Smooth muscle cell (in vitro differentiated cells): Measurements from ENCODE around the gene HAUS6. TPM values are rescaled to one million over a fixed set of nuclear protein-coding genes. Genes with fewer than 3 reads are reported as not detected.

ENCODE experiments used
- DNase-seq: peaks from one replicate; lab custom pipeline; 2025; ENCODE audit not compliant: unreplicated experiment; lab: John Stamatoyannopoulos, UW
- H2AFZ ChIP-seq: fragments of 200-600 bp; sonication (generic); 2 replicates; pipeline ENCODE4 v1.6.0; 2016; ENCODE audit warnings: antibody characterized with exemption, low read depth, mild to moderate bottlenecking
- H3F3A ChIP-seq: fragments of 200-600 bp; sonication (generic); 2 replicates; pipeline ENCODE4 v1.6.0; 2017; ENCODE audit warnings: antibody characterized with exemption, low read depth
- H3K27ac ChIP-seq: fragments of 200-600 bp; sonication (generic); 2 replicates; pipeline ENCODE4 v1.5.1; 2016; ENCODE audit warnings: low read depth, mild to moderate bottlenecking
- H3K27me3 ChIP-seq: fragments of 200-600 bp; sonication (generic); 2 replicates; pipeline ENCODE4 v1.6.1; 2016; ENCODE audit warnings: low read depth, mild to moderate bottlenecking
- H3K36me3 ChIP-seq: fragments of 200-600 bp; sonication (generic); 2 replicates; pipeline ENCODE4 v1.5.1; 2016; ENCODE audit warnings: low read depth
- H3K4me1 ChIP-seq: fragments of 200-600 bp; sonication (generic); 2 replicates; pipeline ENCODE4 v1.5.1; 2016; ENCODE audit warnings: low read depth
- H3K4me2 ChIP-seq: fragments of 200-600 bp; sonication (generic); 2 replicates; pipeline ENCODE4 v1.6.0; 2016; ENCODE audit warnings: mild to moderate bottlenecking
- H3K4me3 ChIP-seq: fragments of 200-600 bp; sonication (generic); 2 replicates; pipeline ENCODE4 v1.5.1; 2016; ENCODE audit warnings: mild to moderate bottlenecking
- H3K79me2 ChIP-seq: fragments of 200-600 bp; sonication (generic); 2 replicates; pipeline ENCODE4 v1.6.0; 2016; ENCODE audit warnings: low read depth, mild to moderate bottlenecking
- H3K9ac ChIP-seq: fragments of 200-600 bp; sonication (generic); 2 replicates; pipeline ENCODE4 v1.6.0; 2016; ENCODE audit warnings: low read depth
- H3K9me3 ChIP-seq: fragments of 200-600 bp; sonication (generic); replicated peaks from 2 replicates; pipeline ENCODE4 v1.5.1; 2016; ENCODE audit warnings: low read depth
- H4K20me1 ChIP-seq: fragments of 200-600 bp; sonication (generic); 2 replicates; pipeline ENCODE4 v1.6.0; 2016; ENCODE audit warnings: low read depth
- CTCF ChIP-seq: fragments of 200-600 bp; sonication (generic); IDR thresholded peaks from 2 replicates; pipeline ENCODE4 v1.5.1; 2017; ENCODE audit warnings: borderline replicate concordance, mild to moderate bottlenecking, antibody characterized with exemption; ENCODE audit not compliant: insufficient read depth, poor library complexity, severe bottlenecking
- WGBS: methylation state at CpG from one replicate; pipeline ENCODE4 v1.1.7; 2016; ENCODE audit warnings: low lambda C conversion rate; 5-methylcytosine and 5-hydroxymethylcytosine counted together
- polyA plus RNA-seq: library from polyadenylated mRNA; unstranded; fragments of >200 nt; fragmentation: Nextera tagmentation; extraction: Ambion mirVana; gene quantifications from 2 replicates; pipeline ENCODE4 v1.2.1, GENCODE V29; 2016
- total RNA-seq: library from RNA; depleted of rRNA; stranded (reverse); fragments of >200 nt; gene quantifications from 2 replicates; pipeline ENCODE4 v1.2.3, GENCODE V29; 2014

HAUS6 gene
- total and polyA plus RNA-seq, 2 experiments from 2014 or later = 4.3 to 13.1 TPM

GRCh38 chr9:19049917-19050636 is 52.6 kb downstream of the HAUS6 start:
- peak overlapping the region; percentile 83 for H3K27ac ChIP-seq
- H3K9me3 ChIP-seq = no peaks in the 10 kb centered on the region
- H3K27me3 ChIP-seq = no peaks in the 10 kb centered on the region
- peaks cover 35% of the 10 kb centered on the region for H4K20me1 ChIP-seq
- H2AFZ ChIP-seq = peak overlapping the region; percentile 92
- no peak for DNase-seq
- peak overlapping the region; percentile 87 for H3K9ac ChIP-seq
- no peak for TF ChIP-seq CTCF
- peak overlapping the region; percentile 73 for H3K4me3 ChIP-seq
- H3K4me1 ChIP-seq = peaks cover 15% of the 10 kb centered on the region
- H3K79me2 ChIP-seq = peaks cover 33% of the 10 kb centered on the region
- peak overlapping the region; percentile 88 for H3K4me2 ChIP-seq
- H3F3A ChIP-seq = peaks cover 14% of the 10 kb centered on the region
- WGBS = 2% methylated on average over 33 of the region's 33 CpGs
- H3K36me3 ChIP-seq = no peaks in the 10 kb centered on the region

DNA sequence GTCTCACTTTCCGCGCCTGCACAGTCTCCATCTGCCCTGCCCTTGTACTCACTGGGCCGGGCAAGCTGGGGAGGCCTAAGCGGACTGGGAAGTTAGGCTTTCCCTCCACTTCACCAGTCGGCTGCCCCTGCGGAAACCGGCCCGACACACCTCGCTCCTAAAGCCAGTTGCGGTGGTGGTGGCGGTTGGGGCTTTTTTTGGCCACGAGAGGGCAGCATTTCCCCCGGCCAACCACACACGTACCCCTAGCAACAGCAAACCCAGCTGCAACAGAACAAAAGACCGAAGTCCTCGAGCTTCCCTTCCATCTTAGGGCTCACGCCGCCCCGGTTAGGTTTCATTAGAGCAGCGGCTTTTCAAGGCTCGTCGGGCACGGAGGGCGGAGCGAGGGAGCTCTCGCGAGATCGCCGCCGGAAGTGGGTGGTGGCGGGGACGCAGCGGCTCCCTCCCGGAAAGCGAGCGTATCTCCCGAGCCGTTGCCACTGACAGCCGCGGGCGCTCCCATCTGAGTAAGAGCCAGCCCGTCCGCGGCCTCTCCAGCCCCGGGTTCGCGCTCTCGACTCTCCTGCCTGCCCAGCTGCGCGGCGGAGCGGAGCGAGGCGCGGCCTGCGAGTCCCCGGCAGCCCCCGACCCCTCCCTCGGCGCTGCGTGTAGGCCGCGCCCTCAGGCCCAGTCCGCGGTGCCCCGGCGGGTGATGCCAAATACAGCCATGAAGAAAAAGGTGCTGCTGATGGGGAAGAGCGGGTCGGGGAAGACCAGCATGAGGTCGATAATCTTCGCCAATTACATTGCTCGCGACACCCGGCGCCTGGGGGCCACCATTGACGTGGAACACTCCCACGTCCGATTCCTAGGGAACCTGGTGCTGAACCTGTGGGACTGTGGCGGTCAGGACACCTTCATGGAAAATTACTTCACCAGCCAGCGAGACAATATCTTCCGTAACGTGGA is 53.5 kb downstream of the HAUS6 start, which contains the start of gene RRAGA:
TSS of gene RRAGA (plus strand) at position 462 of the 951 bp plus-strand sequence. CDS start at position 695, 233 bp downstream.
- Histone ChIP-seq H3K36me3 (no peaks in the 10 kb centered on the region), H4K20me1 (peaks cover 35% of the 10 kb centered on the region), H3K4me3 (peak within 1 kb of the TSS; percentile 73), H3F3A (peaks cover 14% of the 10 kb centered on the region), H3K79me2 (peaks cover 33% of the 10 kb centered on the region), H3K4me2 (peak within 1 kb of the TSS; percentile 88), H3K27ac (peak within 1 kb of the TSS; percentile 83), H3K4me1 (peaks cover 15% of the 10 kb centered on the region), H2AFZ (peak within 1 kb of the TSS; percentile 92), H3K9ac (peak within 1 kb of the TSS; percentile 87), H3K9me3 (no peaks in the 10 kb centered on the region), H3K27me3 (no peaks in the 10 kb centered on the region)
- DNase-seq = peak; percentile 83
- peak; percentile 89 for TF ChIP-seq CTCF
- 1% methylated on average over 77 of the region's 82 CpGs for WGBS

DNA sequence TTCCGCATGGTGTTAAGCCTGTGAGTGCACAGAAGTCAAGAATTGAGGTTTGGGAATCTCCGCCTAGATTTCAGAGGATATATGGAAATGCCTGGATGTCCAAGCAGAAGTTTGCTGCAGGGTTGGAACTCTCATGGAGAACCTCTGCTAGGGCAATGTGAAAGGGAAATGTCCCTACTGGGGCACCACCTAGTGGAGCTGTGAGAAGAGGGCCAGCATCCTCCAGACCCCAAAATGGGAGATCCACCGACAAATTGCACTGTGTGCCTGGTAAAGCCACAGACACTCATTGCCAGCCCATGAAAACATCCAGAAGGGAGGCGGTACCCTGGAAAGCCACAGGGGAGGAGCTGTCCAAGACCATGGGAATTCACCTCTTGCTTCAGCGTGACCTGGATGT is 66.1 kb downstream of the HAUS6 start:
- H4K20me1 ChIP-seq = no peaks in the 10 kb centered on the region
- H3K27me3 ChIP-seq = no peaks in the 10 kb centered on the region
- WGBS = 98% methylated on average over 5 of the region's 5 CpGs
- no peak for DNase-seq
- H3K36me3 ChIP-seq = no peaks in the 10 kb centered on the region
- no peak overlapping the region for H3K9ac ChIP-seq
- H3K27ac ChIP-seq = no peak overlapping the region
- no peak overlapping the region for H3K4me2 ChIP-seq
- H3K4me3 ChIP-seq = no peak overlapping the region
- no peaks in the 10 kb centered on the region for H3K9me3 ChIP-seq
- H2AFZ ChIP-seq = no peak overlapping the region
- no peak for TF ChIP-seq CTCF
- no peaks in the 10 kb centered on the region for H3K79me2 ChIP-seq
- H3K4me1 ChIP-seq = no peaks in the 10 kb centered on the region
- no peaks in the 10 kb centered on the region for H3F3A ChIP-seq
